HG02678 (cell line): ENCODE measurements around the gene RPS28.
"Not testable (repeated sequence)": the region's sequence is repeated elsewhere in the genome, so short reads cannot be mapped to it uniquely, and the experiment has no call there.

Experiments
- ATAC-seq: cut with Tn5 transposase; IDR thresholded peaks from one replicate; pipeline ENCODE4 v1.9.1; 2021; ENCODE audit warnings: mild to moderate bottlenecking, moderate library complexity; ENCODE audit not compliant: unreplicated experiment

RPS28 gene

DNA sequence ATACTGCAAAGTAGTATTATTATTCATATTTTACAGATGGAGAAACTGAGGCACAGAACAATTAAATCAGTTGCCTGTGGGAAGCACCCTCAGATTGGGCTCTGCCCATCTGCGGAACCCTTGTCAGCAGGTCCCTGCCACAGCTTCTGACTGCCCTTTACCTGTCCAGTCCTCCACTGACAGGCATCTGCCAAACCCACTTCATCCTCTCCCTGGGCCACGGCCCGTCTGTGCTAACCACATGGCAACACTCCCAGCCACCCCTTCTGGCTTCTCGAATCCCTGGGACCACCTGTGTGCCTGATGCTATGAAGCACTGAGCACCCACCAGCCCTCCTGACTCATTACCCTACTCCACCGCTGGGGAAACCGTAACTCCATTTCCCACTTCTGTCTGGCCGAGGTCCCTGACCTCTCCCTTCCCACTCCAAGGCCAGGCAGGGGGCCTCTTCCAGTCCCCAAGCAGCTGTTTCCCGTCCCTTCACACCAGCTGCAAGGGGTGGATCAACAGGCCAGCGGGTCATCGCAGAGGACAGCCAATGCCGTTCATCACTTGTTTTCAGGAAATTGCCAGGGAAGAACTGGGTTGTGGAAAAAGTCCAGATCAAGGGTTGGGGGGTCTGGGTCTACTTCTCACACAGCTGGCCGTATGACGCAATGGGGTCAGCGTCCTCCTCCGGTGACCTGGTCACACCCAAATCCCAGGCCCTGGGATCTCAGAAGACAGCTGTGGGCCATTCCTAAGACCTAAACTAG is 19.2 kb downstream of the RPS28 start:
- ATAC-seq: no peak

- ATAC-seq: not testable (repeated sequence)
Observed at GRCh38 chr19:8341504-8341903, 20.2 kb downstream of the RPS28 start.

DNA sequence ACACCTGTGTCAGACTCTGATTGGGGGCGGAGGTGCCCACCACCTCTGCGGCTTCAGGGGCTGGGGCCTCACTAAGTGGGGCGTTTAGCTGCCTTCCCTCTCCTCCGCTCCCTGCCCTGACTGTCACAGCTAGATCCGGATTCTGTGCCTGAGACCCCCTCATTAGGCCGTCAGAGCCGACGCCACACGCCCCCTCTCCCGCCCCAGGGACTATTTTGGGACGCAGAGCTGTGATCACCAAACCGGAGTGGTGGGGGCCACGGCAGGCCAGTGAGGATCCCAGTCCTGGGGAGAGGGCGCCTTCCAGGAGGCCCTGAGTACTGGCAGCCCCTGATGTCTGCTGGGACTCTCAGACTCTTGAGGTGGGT is 21.0 kb downstream of the RPS28 start:
- no peak for ATAC-seq

DNA sequence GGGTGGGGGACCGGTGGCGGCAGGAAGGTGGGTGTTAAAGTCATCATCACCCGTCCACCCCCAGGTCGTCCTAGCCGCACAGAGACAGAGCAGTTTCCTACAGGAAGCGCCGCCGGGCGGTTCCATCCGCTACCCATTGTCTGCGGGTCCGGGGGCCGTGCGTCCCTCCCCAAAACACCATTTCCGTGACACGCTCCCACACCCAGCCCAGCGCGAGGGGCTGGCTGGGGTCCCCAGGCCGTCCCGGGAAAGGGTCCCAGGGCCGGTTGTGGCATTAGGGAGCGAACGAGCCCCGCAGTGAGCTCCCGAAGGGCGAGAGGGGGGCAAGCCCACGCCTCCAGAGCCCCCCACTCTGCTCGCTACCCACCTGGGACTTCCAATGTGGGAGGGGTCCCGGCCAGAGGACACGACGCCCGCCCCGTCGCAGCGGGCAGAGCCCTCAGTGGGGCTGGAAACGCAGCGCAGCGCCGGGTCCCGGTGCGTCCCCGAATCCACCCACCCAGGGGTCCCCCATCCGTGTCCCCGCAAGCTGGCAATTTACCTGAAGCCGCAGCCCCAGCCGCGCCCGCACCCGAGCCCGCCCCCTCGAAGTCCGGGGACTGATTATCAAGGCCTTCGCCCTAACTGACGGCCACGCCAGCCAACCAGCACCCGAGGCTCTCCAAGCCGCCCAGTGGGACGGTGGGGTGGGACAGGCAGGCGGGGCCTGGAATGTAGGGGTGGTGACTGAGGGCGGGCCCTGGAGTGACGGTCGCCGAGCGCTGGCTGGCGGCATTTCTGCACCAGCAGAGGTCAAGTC is 21.6 kb downstream of the RPS28 start, which contains the start of gene KANK3:
TSS of gene KANK3 (minus strand) at position 579 of the 799 bp plus-strand sequence. CDS start 5,434 bp downstream, outside the sequence.
- peak; percentile 93 for ATAC-seq

- ATAC-seq: no peak
Observed at GRCh38 chr19:8343483-8343844, 22.2 kb downstream of the RPS28 start.

- ATAC-seq: not testable (repeated sequence)
Observed at GRCh38 chr19:8349629-8350372, 28.5 kb downstream of the RPS28 start.

DNA sequence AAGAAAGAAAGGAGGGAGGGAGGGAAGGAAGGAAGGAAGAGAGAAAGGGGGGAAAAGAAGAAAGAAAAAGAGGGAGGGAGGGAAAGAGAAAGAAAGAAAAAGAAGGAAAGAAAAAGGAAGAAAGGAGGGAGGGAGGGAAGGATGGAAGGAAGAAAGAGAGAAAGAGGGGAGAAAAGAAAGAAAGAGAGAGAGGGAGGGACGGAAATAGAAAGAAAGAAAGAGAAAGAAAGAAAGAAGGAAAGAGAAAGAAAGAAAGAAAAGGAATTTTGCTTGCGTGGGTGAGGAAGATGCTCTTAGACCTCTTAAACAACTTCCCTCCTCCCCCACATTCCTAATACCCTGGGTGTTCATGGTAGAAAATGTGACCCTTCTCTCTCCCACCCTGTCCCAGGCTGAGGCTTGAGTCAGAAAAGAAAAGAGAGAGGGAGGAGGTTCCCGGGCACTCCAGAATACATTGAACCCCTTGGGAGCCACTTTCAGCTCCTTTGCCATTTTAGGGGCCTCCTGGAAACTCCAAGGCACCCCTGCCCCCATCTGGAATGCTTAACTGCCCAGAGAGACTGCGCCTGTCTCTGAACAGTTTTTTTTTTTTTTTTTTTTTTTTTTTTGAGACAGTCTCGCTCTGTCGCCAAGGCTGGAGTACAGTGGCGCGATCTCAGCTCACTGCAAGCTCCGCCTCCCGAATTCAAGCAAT is 31.0 kb downstream of the RPS28 start:
- ATAC-seq: no peak

- not testable (repeated sequence) for ATAC-seq
Observed at GRCh38 chr19:8352845-8353244, 31.5 kb downstream of the RPS28 start.

DNA sequence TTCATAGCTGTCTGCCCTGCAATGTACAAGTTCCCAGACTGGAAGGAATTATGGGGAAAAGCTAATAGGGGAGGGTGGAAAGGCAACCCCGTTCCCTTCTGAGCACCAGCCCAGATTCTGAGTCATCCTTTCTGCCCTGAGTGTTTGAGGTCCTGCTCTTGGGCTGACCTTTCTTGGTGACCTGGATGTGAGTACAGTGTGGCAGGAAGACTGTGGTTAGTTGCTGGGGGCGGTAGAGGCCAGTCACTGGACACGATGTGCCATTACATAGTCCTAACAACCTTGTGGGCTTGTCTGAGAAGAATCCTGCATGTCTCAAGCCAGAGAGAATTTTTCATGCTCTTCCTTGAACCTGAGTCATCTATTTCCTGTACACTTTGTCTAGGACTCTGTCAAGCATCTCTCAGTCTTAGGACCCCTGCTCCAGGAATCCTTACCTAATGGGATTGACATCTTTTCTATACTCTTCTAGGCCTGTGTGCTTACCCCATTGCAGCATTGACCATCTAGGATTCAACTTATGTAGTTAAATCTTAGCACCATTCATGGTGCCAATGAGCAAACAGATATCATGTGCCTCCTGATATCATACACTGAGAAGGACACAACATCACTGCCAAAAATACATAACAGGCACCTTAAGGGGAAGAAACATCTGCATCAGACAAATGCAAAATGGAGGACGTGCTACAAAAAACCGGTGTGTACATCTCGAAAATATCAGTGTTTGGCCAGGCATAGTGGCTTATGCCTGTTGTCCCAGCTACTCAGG is 34.5 kb downstream of the RPS28 start:
- no peak for ATAC-seq

DNA sequence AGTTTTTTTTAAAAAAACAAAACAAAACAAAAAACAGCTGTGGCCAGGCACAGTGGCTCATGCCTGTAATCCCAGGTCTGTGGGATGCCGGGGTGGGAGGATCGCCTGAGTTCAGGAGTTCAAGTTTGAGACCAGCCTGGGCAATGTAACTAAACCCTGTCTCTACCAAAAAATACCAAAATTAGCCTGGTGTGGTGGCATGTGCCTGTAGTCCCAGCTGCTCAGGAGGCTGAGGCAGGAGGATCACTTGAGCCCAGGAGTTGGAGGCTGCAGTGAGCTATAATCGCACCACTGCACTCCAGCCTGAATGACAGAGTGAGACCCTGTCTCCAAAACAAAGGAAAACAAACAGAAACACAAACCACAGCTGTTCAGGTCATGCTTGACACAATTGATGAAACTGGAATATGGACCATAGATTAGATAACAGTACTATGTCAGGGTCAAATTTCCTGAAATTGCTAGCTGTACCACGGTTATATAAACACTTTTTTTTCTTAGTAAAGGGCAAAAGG is 35.8 kb downstream of the RPS28 start:
- ATAC-seq: no peak

DNA sequence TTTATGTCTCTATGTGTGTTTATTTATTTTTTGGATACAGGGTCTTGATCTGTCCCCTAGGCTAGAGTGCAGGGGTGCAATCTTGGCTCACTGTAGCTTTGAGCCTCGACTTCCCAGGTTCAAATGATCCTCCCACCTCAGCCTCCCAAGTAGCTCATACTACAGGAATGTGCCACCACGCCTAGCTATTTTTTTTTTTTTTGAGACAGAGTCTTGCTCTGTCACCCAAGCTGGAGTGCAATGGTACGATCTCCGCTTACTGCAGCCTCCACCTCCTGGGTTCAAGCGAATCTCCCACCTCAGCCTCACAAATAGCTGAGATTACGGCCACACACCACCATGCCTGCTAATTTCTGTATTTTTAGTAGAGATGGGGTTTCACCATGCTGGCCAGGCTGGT is 37.7 kb downstream of the RPS28 start:
- ATAC-seq: no peak

GRCh38 chr19:8360196-8360595 is 38.9 kb downstream of the RPS28 start:
- no peak for ATAC-seq

DNA sequence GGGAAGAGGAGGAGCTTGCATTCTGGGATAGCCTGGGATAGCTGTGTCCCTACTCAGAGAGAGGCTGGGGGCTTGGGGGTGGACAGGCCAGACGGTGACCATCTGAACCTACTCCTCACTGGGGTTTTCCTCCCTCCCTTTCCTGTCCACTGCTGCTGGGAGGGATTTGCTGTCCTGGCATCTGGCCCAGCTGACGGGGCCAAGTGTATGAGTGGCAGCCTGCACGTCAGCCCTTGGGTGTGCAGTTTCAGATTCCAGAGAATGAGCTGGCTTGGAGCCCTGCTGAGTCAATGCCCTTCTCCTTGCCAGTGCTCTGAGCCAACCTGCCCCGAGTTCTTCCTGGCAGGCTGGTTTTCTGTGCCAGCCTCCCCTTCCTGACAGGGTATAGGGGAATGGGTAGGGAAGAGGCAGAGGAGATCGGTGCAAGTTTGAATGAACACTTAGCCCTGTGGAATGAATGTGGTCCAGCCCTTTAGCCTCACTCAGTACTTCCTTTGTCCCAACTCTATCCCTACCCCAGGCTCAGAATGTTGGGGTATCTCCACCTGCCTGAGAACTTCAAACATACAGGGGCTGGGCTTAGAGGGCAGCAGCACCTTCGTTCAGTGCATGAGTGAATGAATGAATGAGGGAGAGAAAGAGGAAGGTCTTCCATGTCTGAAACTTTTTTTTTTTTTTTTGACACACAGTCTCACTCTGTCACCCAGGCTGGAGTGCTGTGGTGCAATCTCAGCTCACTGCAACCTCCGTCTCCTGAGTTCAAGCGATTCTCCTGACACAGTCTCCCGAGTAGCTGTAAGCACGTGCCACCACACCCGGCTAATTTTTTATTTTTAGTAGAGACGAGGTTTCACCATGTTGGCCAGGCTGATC is 40.9 kb downstream of the RPS28 start:
- ATAC-seq: no peak

GRCh38 chr19:8363803-8364771 is 42.8 kb downstream of the RPS28 start, which contains the start of gene ANGPTL4:
Gene ANGPTL4, plus strand, starts transcription at chr19:8364155. Its CDS starts 167 bp downstream, at chr19:8364322.
- ATAC-seq: no peak

GRCh38 chr19:8366121-8366581 is 44.9 kb downstream of the RPS28 start:
- ATAC-seq: no peak

- ATAC-seq: no peak
Observed at GRCh38 chr19:8366961-8367326, 45.6 kb downstream of the RPS28 start.

DNA sequence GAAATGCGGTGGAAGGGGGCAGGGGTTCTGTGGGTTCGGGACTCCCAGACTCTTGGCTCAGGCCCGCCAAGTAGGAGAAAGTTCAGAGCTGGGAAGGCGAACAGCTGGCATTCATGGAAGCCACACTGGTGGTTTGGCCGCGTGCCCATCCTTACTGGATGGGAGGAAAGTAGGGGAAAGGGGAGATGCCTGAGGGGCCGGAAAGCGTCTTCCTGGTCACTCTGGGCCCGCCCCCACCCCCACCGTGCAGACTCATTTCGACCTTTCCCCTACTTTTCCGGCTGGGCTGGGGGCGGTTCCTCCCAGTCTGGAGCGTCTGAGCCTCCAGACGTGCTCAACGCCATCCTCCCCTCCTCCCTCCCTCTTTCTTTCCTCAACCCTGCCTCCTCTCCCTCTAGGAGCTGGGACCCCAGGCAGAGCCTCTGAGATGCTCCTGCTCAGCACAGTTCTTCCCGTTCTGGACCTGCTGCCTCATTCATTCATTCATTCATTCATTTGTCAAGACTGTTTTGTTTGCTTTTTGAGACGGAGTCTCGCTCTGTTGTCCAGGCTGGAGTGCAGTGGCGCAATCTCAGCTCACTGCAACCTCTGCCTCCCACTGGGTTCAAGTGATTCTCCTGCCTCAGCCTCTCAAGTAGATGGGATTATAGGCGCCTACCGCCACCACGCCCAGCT is 46.2 kb downstream of the RPS28 start:
- no peak for ATAC-seq
